ENCODE data around the gene SMIM41. TPM values are rescaled to one million over a fixed set of nuclear protein-coding genes. Genes with fewer than 3 reads are reported as not detected.

Gene SMIM41
- total RNA-seq, 1 donor from 2014 or later: 0.15 TPM

- no peak for DNase-seq (ENCODE audit: low read depth)
Observed at GRCh38 chr12:52122540-52122871, 43.0 kb downstream of the SMIM41 start.

- DNase-seq (ENCODE audit: low read depth): no peak
Observed at GRCh38 chr12:52122904-52123303, 43.4 kb downstream of the SMIM41 start.

GRCh38 chr12:52123487-52124186, 44.1 kb downstream of the SMIM41 start:
- no peak for DNase-seq (ENCODE audit: low read depth)

GRCh38 chr12:52125476-52125900, 46.0 kb downstream of the SMIM41 start:
- DNase-seq (ENCODE audit: low read depth): peak; percentile 65

GRCh38 chr12:52126050-52126604, 46.6 kb downstream of the SMIM41 start:
- DNase-seq (ENCODE audit: low read depth): no peak

- no peak for DNase-seq (ENCODE audit: low read depth)
Observed at GRCh38 chr12:52126605-52127578, 47.4 kb downstream of the SMIM41 start.

- DNase-seq (ENCODE audit: low read depth): no peak
Observed at GRCh38 chr12:52127683-52128450, 48.4 kb downstream of the SMIM41 start.

GRCh38 chr12:52130711-52131110, 51.2 kb downstream of the SMIM41 start:
- DNase-seq (ENCODE audit: low read depth): no peak

GRCh38 chr12:52132754-52133161, 53.3 kb downstream of the SMIM41 start:
- DNase-seq (ENCODE audit: low read depth): peak; percentile 37

GRCh38 chr12:52137746-52138145, 58.2 kb downstream of the SMIM41 start:
- DNase-seq (ENCODE audit: low read depth): no peak

- no peak for DNase-seq (ENCODE audit: low read depth)
Observed at GRCh38 chr12:52139147-52139546, 59.6 kb downstream of the SMIM41 start.

GRCh38 chr12:52139579-52140062, 60.1 kb downstream of the SMIM41 start:
- no peak for DNase-seq (ENCODE audit: low read depth)

- no peak for DNase-seq (ENCODE audit: low read depth)
Observed at GRCh38 chr12:52141306-52141705, 61.8 kb downstream of the SMIM41 start.

- DNase-seq (ENCODE audit: low read depth): no peak
Observed at GRCh38 chr12:52141875-52142274, 62.4 kb downstream of the SMIM41 start.

GRCh38 chr12:52142431-52142830, 62.9 kb downstream of the SMIM41 start:
- no peak for DNase-seq (ENCODE audit: low read depth)

GRCh38 chr12:52144512-52145227, 65.2 kb downstream of the SMIM41 start:
- no peak for DNase-seq (ENCODE audit: low read depth)

- DNase-seq (ENCODE audit: low read depth): no peak
Observed at GRCh38 chr12:52145228-52146088, 66.0 kb downstream of the SMIM41 start.

- DNase-seq (ENCODE audit: low read depth): no peak
Observed at GRCh38 chr12:52146089-52146821, 66.8 kb downstream of the SMIM41 start.

GRCh38 chr12:52146822-52147366, 67.4 kb downstream of the SMIM41 start:
- DNase-seq (ENCODE audit: low read depth): no peak

Measured in renal cortical epithelial cell (primary cell).